ENCODE results near the gene RORB.
"Not testable (repeated sequence)": the region's sequence is repeated elsewhere in the genome, so short reads cannot be mapped to it uniquely, and the experiment has no call there.

The RORB gene

DNA sequence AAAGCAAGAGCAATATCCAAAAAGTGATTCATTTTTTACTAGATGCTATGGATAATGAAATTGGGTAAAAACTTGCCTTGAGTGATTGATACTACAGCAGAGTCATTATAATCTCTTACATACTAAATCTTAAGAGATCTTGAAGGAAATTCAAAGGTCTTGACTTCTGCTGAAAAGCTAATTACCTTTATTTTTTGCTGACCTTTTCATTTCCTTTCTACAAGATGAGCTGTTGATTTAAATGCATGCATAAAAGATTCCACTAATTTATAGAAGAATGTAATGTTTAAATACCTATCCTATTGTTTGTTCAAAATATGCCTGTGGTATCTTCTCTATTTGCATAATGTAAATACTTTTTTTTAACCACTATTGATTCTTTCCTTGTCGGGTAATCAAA, 27.2 kb downstream of the RORB start:
- H3K9me3 Mint-ChIP-seq, result peaks cover 6% of the 10 kb centered on the region
- no peak for ATAC-seq (replicated peaks; ENCODE audit: extremely low read depth, poor library complexity, severe bottlenecking)

DNA sequence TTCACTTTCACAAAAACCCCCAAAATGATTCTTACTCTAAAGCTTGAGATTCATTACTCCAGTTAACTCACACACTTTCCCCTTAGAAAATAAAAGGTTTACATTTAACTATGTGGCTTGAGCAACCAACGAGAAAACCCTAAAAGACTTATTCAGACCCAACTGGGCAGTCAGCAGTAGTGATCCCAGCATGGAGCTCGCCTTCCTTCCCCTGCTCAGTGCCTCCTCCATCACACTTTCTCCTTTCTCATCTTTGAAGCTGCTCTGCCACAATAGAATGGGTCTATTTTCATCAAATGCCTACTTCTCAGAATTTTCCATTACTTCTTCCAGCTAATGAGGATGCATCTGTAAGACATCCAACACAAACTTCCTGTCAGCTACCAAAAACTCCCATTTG, 29.1 kb downstream of the RORB start:
- no peaks in the 10 kb centered on the region for H3K27me3 Mint-ChIP-seq

More for the DNA sequence above, 27.2 kb downstream of the RORB start:
- no peak overlapping the region for H3K4me3 Mint-ChIP-seq
- no peaks in the 10 kb centered on the region for H3K4me1 Mint-ChIP-seq
- no peaks in the 10 kb centered on the region for H3K36me3 Mint-ChIP-seq (ENCODE audit: insufficient read depth)
- no peak for DNase-seq (ENCODE audit: low spot score in 2 of 2)
- H3K27ac Mint-ChIP-seq (ENCODE audit: low read depth), result no peak overlapping the region
- no peaks in the 10 kb centered on the region for H3K27me3 Mint-ChIP-seq

DNA sequence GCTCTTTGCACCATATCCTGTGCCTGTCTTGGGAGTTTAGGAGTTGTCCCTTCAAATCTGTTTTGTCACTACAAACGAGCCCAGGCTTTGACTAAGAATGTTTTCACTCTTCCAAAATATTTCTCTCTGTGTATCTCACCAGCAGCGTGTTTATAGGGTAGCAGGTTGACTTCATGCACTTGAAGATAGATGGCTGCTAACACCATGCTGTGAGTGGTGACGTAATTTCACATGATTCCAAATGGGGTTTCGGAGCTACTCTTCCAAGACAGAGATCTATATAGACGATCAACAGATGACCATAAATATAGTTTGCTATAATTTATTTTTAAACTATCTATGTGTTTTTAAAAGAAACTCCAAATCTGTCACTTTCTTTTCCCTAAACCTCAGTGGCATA, 30.6 kb downstream of the RORB start:
- Mint-ChIP-seq H3K4me1 (no peaks in the 10 kb centered on the region), H3K27ac (ENCODE audit: low read depth) (no peak overlapping the region), H3K36me3 (ENCODE audit: insufficient read depth) (peaks cover 2% of the 10 kb centered on the region), H3K9me3 (peaks cover 6% of the 10 kb centered on the region), H3K4me3 (no peak overlapping the region), H3K27me3 (no peaks in the 10 kb centered on the region)
- DNase-seq (ENCODE audit: low spot score in 2 of 2) (no peak), ATAC-seq (replicated peaks; ENCODE audit: extremely low read depth, poor library complexity, severe bottlenecking) (no peak)

More for the DNA sequence above, 29.1 kb downstream of the RORB start:
- no peak for ATAC-seq (replicated peaks; ENCODE audit: extremely low read depth, poor library complexity, severe bottlenecking)
- peaks cover 2% of the 10 kb centered on the region for H3K36me3 Mint-ChIP-seq (ENCODE audit: insufficient read depth)
- no peak overlapping the region for H3K27ac Mint-ChIP-seq (ENCODE audit: low read depth)
- H3K4me1 Mint-ChIP-seq, result no peaks in the 10 kb centered on the region
- DNase-seq (ENCODE audit: low spot score in 2 of 2), result no peak
- H3K4me3 Mint-ChIP-seq, result no peak overlapping the region
- H3K9me3 Mint-ChIP-seq, result peaks cover 6% of the 10 kb centered on the region

GRCh38 chr9:74528207-74528606, 31.1 kb downstream of the RORB start:
- peaks cover 2% of the 10 kb centered on the region for H3K9me3 Mint-ChIP-seq
- no peak overlapping the region for H3K27ac Mint-ChIP-seq (ENCODE audit: low read depth)
- no peaks in the 10 kb centered on the region for H3K27me3 Mint-ChIP-seq
- H3K4me1 Mint-ChIP-seq, result no peaks in the 10 kb centered on the region
- no peak overlapping the region for H3K4me3 Mint-ChIP-seq
- H3K36me3 Mint-ChIP-seq (ENCODE audit: insufficient read depth), result peaks cover 2% of the 10 kb centered on the region
- ATAC-seq (replicated peaks; ENCODE audit: extremely low read depth, poor library complexity, severe bottlenecking) (no peak), DNase-seq (ENCODE audit: low spot score in 2 of 2) (no peak)

DNA sequence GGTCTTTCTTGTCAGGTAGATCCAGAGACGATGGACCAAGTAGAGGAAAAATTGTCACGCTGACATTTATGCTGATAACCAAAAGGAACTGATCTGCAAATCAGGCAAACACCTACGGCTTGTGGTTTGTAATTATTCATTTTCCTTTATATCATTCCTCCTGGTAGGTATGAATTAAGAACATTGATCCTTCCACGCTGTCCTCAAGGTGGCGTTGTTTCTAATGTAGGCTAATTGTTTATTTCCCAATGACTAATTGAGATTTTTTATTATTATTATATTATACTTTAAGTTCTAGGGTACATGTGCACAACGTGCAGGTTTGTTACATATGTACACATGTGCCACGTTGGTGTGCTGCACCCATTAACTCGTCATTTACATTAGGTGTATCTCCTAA, 33.3 kb downstream of the RORB start:
- DNase-seq (ENCODE audit: low spot score in 2 of 2); H3K4me1 Mint-ChIP-seq; H3K27ac Mint-ChIP-seq (ENCODE audit: low read depth); H3K36me3 Mint-ChIP-seq (ENCODE audit: insufficient read depth); H3K9me3 Mint-ChIP-seq; ATAC-seq (replicated peaks; ENCODE audit: extremely low read depth, poor library complexity, severe bottlenecking); H3K4me3 Mint-ChIP-seq; H3K27me3 Mint-ChIP-seq: not testable (repeated sequence)

GRCh38 chr9:74533253-74533652, 36.1 kb downstream of the RORB start:
- no peaks in the 10 kb centered on the region for H3K9me3 Mint-ChIP-seq
- no peak overlapping the region for H3K27ac Mint-ChIP-seq (ENCODE audit: low read depth)
- no peaks in the 10 kb centered on the region for H3K27me3 Mint-ChIP-seq
- ATAC-seq (replicated peaks; ENCODE audit: extremely low read depth, poor library complexity, severe bottlenecking) (no peak), DNase-seq (ENCODE audit: low spot score in 2 of 2) (no peak)
- H3K4me3 Mint-ChIP-seq, result no peak overlapping the region
- no peaks in the 10 kb centered on the region for H3K4me1 Mint-ChIP-seq
- H3K36me3 Mint-ChIP-seq (ENCODE audit: insufficient read depth), result peaks cover 2% of the 10 kb centered on the region

DNA sequence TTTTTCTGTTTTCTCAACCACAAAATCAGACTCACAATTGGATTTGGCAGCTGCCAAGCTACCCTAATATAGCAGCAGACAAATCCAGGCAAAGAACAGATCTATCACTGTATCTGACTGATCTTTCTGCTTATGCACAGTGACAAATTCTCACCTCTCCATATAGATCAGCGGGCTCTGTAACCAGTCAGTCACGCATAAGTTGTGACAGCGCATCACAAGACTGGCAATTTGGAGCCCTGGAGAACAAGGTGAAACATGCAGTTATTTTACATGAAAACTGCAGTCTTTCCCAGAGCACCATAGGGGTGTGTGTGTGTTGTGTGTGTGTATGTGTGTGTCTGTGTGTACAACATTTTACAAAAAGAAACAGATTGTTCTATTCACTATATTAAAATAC, 37.7 kb downstream of the RORB start:
- Mint-ChIP-seq H3K4me1 (no peaks in the 10 kb centered on the region), H3K36me3 (ENCODE audit: insufficient read depth) (peaks cover 1% of the 10 kb centered on the region), H3K27me3 (no peaks in the 10 kb centered on the region), H3K27ac (ENCODE audit: low read depth) (no peak overlapping the region), H3K9me3 (no peaks in the 10 kb centered on the region), H3K4me3 (no peak overlapping the region)
- DNase-seq (ENCODE audit: low spot score in 2 of 2) (no peak), ATAC-seq (replicated peaks; ENCODE audit: extremely low read depth, poor library complexity, severe bottlenecking) (no peak)

- no peaks in the 10 kb centered on the region for H3K36me3 Mint-ChIP-seq (ENCODE audit: insufficient read depth)
- no peak for ATAC-seq (replicated peaks; ENCODE audit: extremely low read depth, poor library complexity, severe bottlenecking)
- no peaks in the 10 kb centered on the region for H3K4me1 Mint-ChIP-seq
These were observed 46.0 kb downstream of the RORB start for GRCh38 chr9:74543145-74543544.

GRCh38 chr9:74551266-74551665, 54.1 kb downstream of the RORB start:
- no peaks in the 10 kb centered on the region for H3K4me1 Mint-ChIP-seq
- no peaks in the 10 kb centered on the region for H3K27me3 Mint-ChIP-seq
- no peak overlapping the region for H3K4me3 Mint-ChIP-seq
- DNase-seq (ENCODE audit: low spot score in 2 of 2), result no peak
- H3K27ac Mint-ChIP-seq (ENCODE audit: low read depth), result no peak overlapping the region
- no peak for ATAC-seq (replicated peaks; ENCODE audit: extremely low read depth, poor library complexity, severe bottlenecking)
- peaks cover 9% of the 10 kb centered on the region for H3K9me3 Mint-ChIP-seq
- no peaks in the 10 kb centered on the region for H3K36me3 Mint-ChIP-seq (ENCODE audit: insufficient read depth)

More at GRCh38 chr9:74543145-74543544, 46.0 kb downstream of the RORB start:
- no peak overlapping the region for H3K4me3 Mint-ChIP-seq
- no peaks in the 10 kb centered on the region for H3K27me3 Mint-ChIP-seq
- H3K9me3 Mint-ChIP-seq, result peaks cover 13% of the 10 kb centered on the region
- no peak overlapping the region for H3K27ac Mint-ChIP-seq (ENCODE audit: low read depth)
- DNase-seq (ENCODE audit: low spot score in 2 of 2), result no peak

DNA sequence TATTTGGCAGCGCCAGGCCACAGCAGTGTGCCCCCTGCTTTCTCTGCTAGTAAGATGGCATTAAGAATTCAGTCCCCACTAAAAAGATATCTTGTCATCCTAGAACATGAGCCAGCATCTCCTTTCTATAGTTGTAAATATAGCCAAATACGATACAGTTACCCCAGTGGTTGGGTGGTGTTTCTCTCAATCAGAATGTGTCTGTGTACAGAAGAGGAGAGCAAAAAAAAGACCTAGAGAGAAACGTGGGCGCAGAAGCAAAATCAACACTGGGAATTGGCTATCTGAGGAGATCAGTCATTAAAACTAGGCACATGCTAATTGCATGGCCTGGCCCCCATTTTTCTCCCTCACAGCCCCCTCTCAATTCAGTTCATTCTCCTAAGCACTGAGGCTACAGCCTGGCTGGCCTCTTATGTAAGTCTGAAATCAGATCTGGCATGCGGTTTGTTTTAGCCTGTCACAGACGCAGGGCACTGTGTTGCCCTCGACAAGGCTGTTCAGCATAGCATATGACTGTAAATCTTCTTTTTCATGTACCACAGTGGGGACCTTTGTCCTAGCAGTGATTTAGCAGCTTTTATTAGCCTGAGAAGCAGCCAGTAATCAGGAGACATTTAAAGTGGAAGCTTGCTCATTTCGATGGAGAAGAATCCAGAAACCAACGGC, 57.8 kb downstream of the RORB start:
- Mint-ChIP-seq H3K27me3 (no peaks in the 10 kb centered on the region), H3K9me3 (no peaks in the 10 kb centered on the region), H3K36me3 (ENCODE audit: insufficient read depth) (no peaks in the 10 kb centered on the region), H3K4me3 (no peak overlapping the region), H3K4me1 (no peaks in the 10 kb centered on the region), H3K27ac (ENCODE audit: low read depth) (no peak overlapping the region)
- ATAC-seq (replicated peaks; ENCODE audit: extremely low read depth, poor library complexity, severe bottlenecking) (no peak), DNase-seq (ENCODE audit: low spot score in 2 of 2) (no peak)

DNA sequence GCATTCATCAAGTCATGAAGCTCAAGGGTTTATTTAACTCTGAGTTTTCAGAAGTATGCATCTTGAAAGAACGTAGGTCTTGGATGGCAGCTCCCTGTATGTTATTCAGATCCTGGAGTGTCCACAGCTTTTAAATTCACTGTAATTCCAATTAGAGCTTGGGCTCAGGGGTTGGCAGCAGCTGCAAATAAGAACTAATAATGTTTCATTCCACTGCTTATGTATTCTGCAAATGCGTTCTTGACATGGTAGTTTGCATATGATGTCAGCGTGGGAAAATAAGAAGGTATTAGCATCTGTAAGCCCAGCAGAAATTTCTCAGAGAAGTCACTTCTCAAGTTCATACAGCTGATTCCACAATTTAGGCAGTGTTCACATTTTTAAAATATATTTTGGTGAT, 58.4 kb downstream of the RORB start:
- no peaks in the 10 kb centered on the region for H3K4me1 Mint-ChIP-seq
- H3K36me3 Mint-ChIP-seq (ENCODE audit: insufficient read depth), result no peaks in the 10 kb centered on the region
- H3K27me3 Mint-ChIP-seq, result no peaks in the 10 kb centered on the region
- ATAC-seq (replicated peaks; ENCODE audit: extremely low read depth, poor library complexity, severe bottlenecking) (no peak), DNase-seq (ENCODE audit: low spot score in 2 of 2) (no peak)
- no peaks in the 10 kb centered on the region for H3K9me3 Mint-ChIP-seq
- no peak overlapping the region for H3K27ac Mint-ChIP-seq (ENCODE audit: low read depth)
- H3K4me3 Mint-ChIP-seq, result no peak overlapping the region

DNA sequence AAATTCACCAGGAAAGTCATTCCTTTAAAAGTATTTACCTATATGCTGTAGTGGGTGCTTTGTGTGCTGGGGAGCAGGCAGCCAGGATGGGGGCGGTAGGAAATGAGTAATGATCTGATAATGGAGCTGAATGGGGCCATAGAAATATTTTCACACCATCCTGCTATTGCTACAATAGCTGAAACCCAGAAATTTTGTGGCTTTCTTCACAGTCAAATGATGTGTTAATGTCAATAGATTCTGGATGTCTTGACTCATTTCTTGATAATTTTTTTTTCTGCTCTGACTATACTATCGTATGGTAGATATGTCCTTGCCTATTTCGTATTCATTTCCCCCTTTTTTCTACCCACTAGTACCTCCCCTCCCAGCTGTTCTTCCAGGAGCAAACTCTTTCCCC, 59.5 kb downstream of the RORB start:
- H3K4me3 Mint-ChIP-seq, result no peak overlapping the region
- H3K36me3 Mint-ChIP-seq (ENCODE audit: insufficient read depth), result no peaks in the 10 kb centered on the region
- no peaks in the 10 kb centered on the region for H3K4me1 Mint-ChIP-seq
- no peaks in the 10 kb centered on the region for H3K27me3 Mint-ChIP-seq
- no peaks in the 10 kb centered on the region for H3K9me3 Mint-ChIP-seq
- DNase-seq (ENCODE audit: low spot score in 2 of 2) (no peak), ATAC-seq (replicated peaks; ENCODE audit: extremely low read depth, poor library complexity, severe bottlenecking) (no peak)
- no peak overlapping the region for H3K27ac Mint-ChIP-seq (ENCODE audit: low read depth)

GRCh38 chr9:74557571-74557970, 60.4 kb downstream of the RORB start:
- no peak overlapping the region for H3K27ac Mint-ChIP-seq (ENCODE audit: low read depth)
- ATAC-seq (replicated peaks; ENCODE audit: extremely low read depth, poor library complexity, severe bottlenecking) (no peak), DNase-seq (ENCODE audit: low spot score in 2 of 2) (no peak)
- H3K36me3 Mint-ChIP-seq (ENCODE audit: insufficient read depth), result no peaks in the 10 kb centered on the region
- no peaks in the 10 kb centered on the region for H3K27me3 Mint-ChIP-seq
- H3K4me3 Mint-ChIP-seq, result no peak overlapping the region
- H3K9me3 Mint-ChIP-seq, result no peaks in the 10 kb centered on the region
- no peaks in the 10 kb centered on the region for H3K4me1 Mint-ChIP-seq
